ENCODE data around the gene DMC1. TPM values are rescaled to one million over a fixed set of nuclear protein-coding genes. Genes with fewer than 3 reads are reported as not detected.

Gene DMC1
- total RNA-seq, 1 experiment from 2014 or later: 3.2 TPM

GRCh38 chr22:38570779-38571364 is 889 bp upstream of the DMC1 start:
- TF ChIP-seq, protein P1, sequence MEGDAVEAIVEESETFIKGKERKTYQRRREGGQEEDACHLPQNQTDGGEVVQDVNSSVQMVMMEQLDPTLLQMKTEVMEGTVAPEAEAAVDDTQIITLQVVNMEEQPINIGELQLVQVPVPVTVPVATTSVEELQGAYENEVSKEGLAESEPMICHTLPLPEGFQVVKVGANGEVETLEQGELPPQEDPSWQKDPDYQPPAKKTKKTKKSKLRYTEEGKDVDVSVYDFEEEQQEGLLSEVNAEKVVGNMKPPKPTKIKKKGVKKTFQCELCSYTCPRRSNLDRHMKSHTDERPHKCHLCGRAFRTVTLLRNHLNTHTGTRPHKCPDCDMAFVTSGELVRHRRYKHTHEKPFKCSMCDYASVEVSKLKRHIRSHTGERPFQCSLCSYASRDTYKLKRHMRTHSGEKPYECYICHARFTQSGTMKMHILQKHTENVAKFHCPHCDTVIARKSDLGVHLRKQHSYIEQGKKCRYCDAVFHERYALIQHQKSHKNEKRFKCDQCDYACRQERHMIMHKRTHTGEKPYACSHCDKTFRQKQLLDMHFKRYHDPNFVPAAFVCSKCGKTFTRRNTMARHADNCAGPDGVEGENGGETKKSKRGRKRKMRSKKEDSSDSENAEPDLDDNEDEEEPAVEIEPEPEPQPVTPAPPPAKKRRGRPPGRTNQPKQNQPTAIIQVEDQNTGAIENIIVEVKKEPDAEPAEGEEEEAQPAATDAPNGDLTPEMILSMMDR (IDR thresholded peaks at IDR 0.05): peak; percentile 30
- TF ChIP-seq, protein P2, sequence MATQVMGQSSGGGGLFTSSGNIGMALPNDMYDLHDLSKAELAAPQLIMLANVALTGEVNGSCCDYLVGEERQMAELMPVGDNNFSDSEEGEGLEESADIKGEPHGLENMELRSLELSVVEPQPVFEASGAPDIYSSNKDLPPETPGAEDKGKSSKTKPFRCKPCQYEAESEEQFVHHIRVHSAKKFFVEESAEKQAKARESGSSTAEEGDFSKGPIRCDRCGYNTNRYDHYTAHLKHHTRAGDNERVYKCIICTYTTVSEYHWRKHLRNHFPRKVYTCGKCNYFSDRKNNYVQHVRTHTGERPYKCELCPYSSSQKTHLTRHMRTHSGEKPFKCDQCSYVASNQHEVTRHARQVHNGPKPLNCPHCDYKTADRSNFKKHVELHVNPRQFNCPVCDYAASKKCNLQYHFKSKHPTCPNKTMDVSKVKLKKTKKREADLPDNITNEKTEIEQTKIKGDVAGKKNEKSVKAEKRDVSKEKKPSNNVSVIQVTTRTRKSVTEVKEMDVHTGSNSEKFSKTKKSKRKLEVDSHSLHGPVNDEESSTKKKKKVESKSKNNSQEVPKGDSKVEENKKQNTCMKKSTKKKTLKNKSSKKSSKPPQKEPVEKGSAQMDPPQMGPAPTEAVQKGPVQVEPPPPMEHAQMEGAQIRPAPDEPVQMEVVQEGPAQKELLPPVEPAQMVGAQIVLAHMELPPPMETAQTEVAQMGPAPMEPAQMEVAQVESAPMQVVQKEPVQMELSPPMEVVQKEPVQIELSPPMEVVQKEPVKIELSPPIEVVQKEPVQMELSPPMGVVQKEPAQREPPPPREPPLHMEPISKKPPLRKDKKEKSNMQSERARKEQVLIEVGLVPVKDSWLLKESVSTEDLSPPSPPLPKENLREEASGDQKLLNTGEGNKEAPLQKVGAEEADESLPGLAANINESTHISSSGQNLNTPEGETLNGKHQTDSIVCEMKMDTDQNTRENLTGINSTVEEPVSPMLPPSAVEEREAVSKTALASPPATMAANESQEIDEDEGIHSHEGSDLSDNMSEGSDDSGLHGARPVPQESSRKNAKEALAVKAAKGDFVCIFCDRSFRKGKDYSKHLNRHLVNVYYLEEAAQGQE (IDR thresholded peaks at IDR 0.05; ENCODE audit: insufficient read depth in 1 of 2, low read depth in 2 of 2, low read length in 1 of 2): no peak
- DNase-seq (ENCODE audit: low read depth, low spot score) (no peak), ATAC-seq (peak; percentile 52)
- Histone ChIP-seq H3K27ac (ENCODE audit: low read length) (peak overlapping the region; percentile 70), H3K4me1 (ENCODE audit: control insufficient read depth, insufficient read depth, low read length) (peaks cover 3% of the 10 kb centered on the region; the same call in 1 of the 2 replicates), H3K9me3 (ENCODE audit: control insufficient read depth, insufficient read depth, low read depth, low read length) (no peaks in the 10 kb centered on the region), H3K27me3 (ENCODE audit: control insufficient read depth, insufficient read depth, low read length) (no peaks in the 10 kb centered on the region), H3K36me3 (ENCODE audit: control insufficient read depth, insufficient read depth, low read length) (no peaks in the 10 kb centered on the region), H3K4me3 (ENCODE audit: low read depth in 2 of 2, low read length in 2 of 2) (peak overlapping the region; percentile 60 to 81)
- intact Hi-C loops (cut with micrococcal nuclease; ENCODE audit: unreplicated experiment): loop anchor here (10.0 kb wide), 1 partner anchor 176 kb away; no protein-coding TSS in a partner anchor
- POLR2A ChIA-PET: no interaction called here
- BruUV-seq (replicated peaks): TSS peak; percentile 83
- in situ Hi-C loops (cut with HindIII; ENCODE audit: low pct_unique_long_range_greater_than_20kb, low sequenced_read_pairs): no loop called here
- CTCF ChIA-PET: interaction anchor here (0.6 kb wide), 2 partner anchors 26 to 134 kb away, joined by 3 read pairs; no protein-coding TSS in a partner anchor

- BruUV-seq (replicated peaks): TSS peak; percentile 98
Observed at GRCh38 chr22:38569181-38569971, 607 bp downstream of the DMC1 start.

More at GRCh38 chr22:38569181-38569971, 607 bp downstream of the DMC1 start:
- Histone ChIP-seq H3K27ac (ENCODE audit: low read length) (peak overlapping the region; percentile 81), H3K4me3 (ENCODE audit: low read depth in 2 of 2, low read length in 2 of 2) (peak overlapping the region; percentile 55 to 83), H3K4me1 (ENCODE audit: control insufficient read depth, insufficient read depth, low read length) (peaks cover 3% of the 10 kb centered on the region; the same call in 1 of the 2 replicates), H3K27me3 (ENCODE audit: control insufficient read depth, insufficient read depth, low read length) (no peaks in the 10 kb centered on the region), H3K9me3 (ENCODE audit: control insufficient read depth, insufficient read depth, low read depth, low read length) (no peaks in the 10 kb centered on the region), H3K36me3 (ENCODE audit: control insufficient read depth, insufficient read depth, low read length) (no peaks in the 10 kb centered on the region)
- TF ChIP-seq TCF7L2 (IDR thresholded peaks at IDR 0.05; ENCODE audit: low read depth, low read length) (no peak), POLR2AphosphoS5 (IDR thresholded peaks at IDR 0.05; ENCODE audit: low read depth, low read length) (no peak), SIN3A (IDR thresholded peaks at IDR 0.05; ENCODE audit: borderline replicate concordance, insufficient read depth, low read depth, low read length) (no peak)
- TF ChIP-seq, protein P1 (IDR thresholded peaks at IDR 0.05): no peak
- TF ChIP-seq, protein P2 (IDR thresholded peaks at IDR 0.05; ENCODE audit: insufficient read depth in 1 of 2, low read depth in 2 of 2, low read length in 1 of 2): no peak
- ChIA-PET POLR2A (no interaction called here), CTCF (no interaction called here)
- intact Hi-C loops (cut with micrococcal nuclease; ENCODE audit: unreplicated experiment): no loop called here
- in situ Hi-C loops (cut with HindIII; ENCODE audit: low pct_unique_long_range_greater_than_20kb, low sequenced_read_pairs): no loop called here
- DNase-seq (ENCODE audit: low read depth, low spot score): no peak
- peak; percentile 52; the same call in 1 of the 2 replicates for ATAC-seq
